Chondrocyte (in vitro differentiated cells): Measurements from ENCODE around the gene GLCCI1. TPM values are rescaled to one million over a fixed set of nuclear protein-coding genes. Genes with fewer than 3 reads are reported as not detected.

Experiments used
- DNase-seq: peaks from one replicate; pipeline ENCODE4 v3.0.0; 2021; ENCODE audit warnings: mixed read lengths, low spot score
- H3K27ac Mint-ChIP-seq: one replicate; pipeline ENCODE4 v1.8.0; 2021; ENCODE audit warnings: mild to moderate bottlenecking, moderate library complexity, mixed read lengths; ENCODE audit not compliant: unreplicated experiment
- H3K27me3 Mint-ChIP-seq: 2 replicates; pipeline ENCODE4 v1.8.0; 2021; ENCODE audit warnings: low read depth, mixed read lengths
- H3K36me3 Mint-ChIP-seq: 2 replicates; pipeline ENCODE4 v1.8.0; 2021; ENCODE audit warnings: low read depth, mixed read lengths
- H3K4me1 Mint-ChIP-seq: 2 replicates; pipeline ENCODE4 v1.8.0; 2021; ENCODE audit warnings: low read depth, mild to moderate bottlenecking, mixed read lengths
- H3K4me3 Mint-ChIP-seq: one replicate; pipeline ENCODE4 v1.8.0; 2021; ENCODE audit warnings: mild to moderate bottlenecking, moderate library complexity, mixed read lengths; ENCODE audit not compliant: unreplicated experiment
- H3K9me3 Mint-ChIP-seq: 2 replicates; pipeline ENCODE4 v1.8.0; 2021; ENCODE audit warnings: low read depth, mixed read lengths
- CTCF ChIP-seq: fragments of 200-600 bp; sonication (generic); IDR thresholded peaks from 2 replicates; pipeline ENCODE4 v1.5.0; 2021; ENCODE audit warnings: antibody characterized with exemption, mild to moderate bottlenecking, moderate library complexity
- total RNA-seq: library from RNA; stranded (reverse); gene quantifications from 3 replicates; pipeline ENCODE4 v1.2.1, GENCODE V29; 2021

GLCCI1 gene
- total RNA-seq, 1 donor from 2014 or later: 10.2 TPM

- DNase-seq: no peak
- peaks cover 15% of the 10 kb centered on the region for H3K4me1 Mint-ChIP-seq
- H3K36me3 Mint-ChIP-seq: peaks cover 2% of the 10 kb centered on the region
- TF ChIP-seq CTCF: no peak
- no peaks in the 10 kb centered on the region for H3K27me3 Mint-ChIP-seq
- no peak overlapping the region for H3K27ac Mint-ChIP-seq
- H3K4me3 Mint-ChIP-seq: no peak overlapping the region
- H3K9me3 Mint-ChIP-seq: peaks cover 12% of the 10 kb centered on the region
Observed at GRCh38 chr7:8105449-8106095, 137.0 kb downstream of the GLCCI1 start.

GRCh38 chr7:8109196-8110022, 140.8 kb downstream of the GLCCI1 start:
- DNase-seq: no peak
- no peaks in the 10 kb centered on the region for H3K36me3 Mint-ChIP-seq
- H3K27me3 Mint-ChIP-seq: no peaks in the 10 kb centered on the region
- TF ChIP-seq CTCF: no peak
- peaks cover 15% of the 10 kb centered on the region for H3K4me1 Mint-ChIP-seq
- no peak overlapping the region for H3K4me3 Mint-ChIP-seq
- no peak overlapping the region for H3K27ac Mint-ChIP-seq
- peaks cover 2% of the 10 kb centered on the region for H3K9me3 Mint-ChIP-seq

GRCh38 chr7:8111282-8111960, 142.8 kb downstream of the GLCCI1 start:
- H3K27ac Mint-ChIP-seq: no peak overlapping the region
- H3K4me1 Mint-ChIP-seq: peaks cover 11% of the 10 kb centered on the region
- H3K4me3 Mint-ChIP-seq: no peak overlapping the region
- TF ChIP-seq CTCF: no peak
- no peak for DNase-seq
- H3K27me3 Mint-ChIP-seq: no peaks in the 10 kb centered on the region
- H3K36me3 Mint-ChIP-seq: no peaks in the 10 kb centered on the region
- H3K9me3 Mint-ChIP-seq: peaks cover 2% of the 10 kb centered on the region

GRCh38 chr7:8112685-8113084, 144.1 kb downstream of the GLCCI1 start:
- H3K27me3 Mint-ChIP-seq: no peaks in the 10 kb centered on the region
- H3K27ac Mint-ChIP-seq: no peak overlapping the region
- no peak for TF ChIP-seq CTCF
- no peaks in the 10 kb centered on the region for H3K36me3 Mint-ChIP-seq
- H3K4me3 Mint-ChIP-seq: no peak overlapping the region
- H3K4me1 Mint-ChIP-seq: peaks cover 11% of the 10 kb centered on the region
- DNase-seq: no peak
- peaks cover 2% of the 10 kb centered on the region for H3K9me3 Mint-ChIP-seq

- Mint-ChIP-seq H3K27ac (no peak overlapping the region), H3K4me1 (peaks cover 11% of the 10 kb centered on the region), H3K4me3 (no peak overlapping the region), H3K36me3 (no peaks in the 10 kb centered on the region), H3K9me3 (peaks cover 2% of the 10 kb centered on the region), H3K27me3 (no peaks in the 10 kb centered on the region)
- no peak for DNase-seq
- TF ChIP-seq CTCF: no peak
Observed at GRCh38 chr7:8113184-8113583, 144.6 kb downstream of the GLCCI1 start.
